GM18508 (cell line): ENCODE data around the gene ACTA2.

ENCODE experiments used
- ATAC-seq: cut with Tn5 transposase; IDR thresholded peaks from one replicate; pipeline ENCODE4 v1.9.1; 2021; ENCODE audit warnings: moderate number of reproducible peaks; ENCODE audit not compliant: insufficient read depth, unreplicated experiment

Gene ACTA2

DNA sequence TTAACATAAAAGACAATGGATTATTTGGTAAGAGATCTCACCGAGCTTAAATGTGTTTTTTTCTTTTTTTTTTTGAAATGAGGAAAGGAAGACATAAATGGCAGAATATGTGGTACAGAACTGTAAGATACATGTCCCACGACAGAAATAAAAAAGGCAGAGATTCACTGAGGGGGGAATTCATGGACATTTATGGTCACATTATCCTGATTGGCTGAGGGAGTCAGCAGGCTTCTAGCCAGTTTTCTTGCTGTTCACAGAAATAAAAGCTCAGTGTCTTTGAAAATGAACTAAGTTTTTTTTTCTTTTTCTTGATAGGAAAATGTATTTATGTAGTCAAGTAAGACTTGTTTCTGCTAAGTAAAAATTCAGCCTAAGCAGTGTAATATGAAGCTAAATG lies 29.8 kb upstream of the ACTA2 start:
- ATAC-seq = no peak

DNA sequence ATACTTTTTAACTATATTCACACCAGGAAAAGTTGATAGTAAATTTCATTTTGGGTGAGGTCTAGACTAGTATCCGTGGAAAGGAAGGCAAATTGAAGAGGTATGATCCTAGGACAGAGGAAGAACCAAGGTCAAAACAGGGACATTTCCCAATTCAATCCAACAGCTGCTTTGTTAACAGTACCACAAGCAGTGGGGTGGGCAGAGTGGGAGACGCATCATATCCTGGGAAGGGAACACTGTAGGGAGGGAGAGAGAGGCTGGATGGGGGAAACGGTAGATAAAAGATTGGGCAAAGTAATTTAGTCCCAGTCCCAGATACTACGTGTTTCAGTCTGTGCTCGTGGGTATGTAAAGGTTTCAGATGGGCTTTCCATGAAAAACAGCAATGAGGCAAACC lies 28.9 kb upstream of the ACTA2 start:
- ATAC-seq = no peak

GRCh38 chr10:88980800-88981199 lies 28.2 kb upstream of the ACTA2 start:
- no peak for ATAC-seq

DNA sequence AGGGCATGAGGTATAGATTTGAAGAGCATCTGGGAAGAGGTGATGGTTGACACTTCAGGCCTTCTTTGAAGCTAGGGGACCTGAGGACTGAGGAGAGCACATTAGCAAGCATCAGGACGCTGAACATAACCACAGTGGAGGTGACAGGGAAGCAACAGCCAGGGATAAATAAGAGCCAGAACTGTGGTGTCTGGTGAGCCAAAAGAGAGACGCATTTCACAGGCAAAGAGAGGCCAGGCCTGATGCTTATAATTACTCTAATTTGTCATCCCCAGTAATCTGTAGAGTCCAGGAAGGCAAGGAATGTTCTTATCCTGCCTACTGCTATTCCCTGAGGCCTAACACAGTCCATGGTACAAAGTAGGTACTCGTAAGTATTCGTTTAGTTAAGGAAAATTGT lies 27.7 kb upstream of the ACTA2 start:
- ATAC-seq = no peak

GRCh38 chr10:88979603-88980002 lies 27.0 kb upstream of the ACTA2 start:
- no peak for ATAC-seq

DNA sequence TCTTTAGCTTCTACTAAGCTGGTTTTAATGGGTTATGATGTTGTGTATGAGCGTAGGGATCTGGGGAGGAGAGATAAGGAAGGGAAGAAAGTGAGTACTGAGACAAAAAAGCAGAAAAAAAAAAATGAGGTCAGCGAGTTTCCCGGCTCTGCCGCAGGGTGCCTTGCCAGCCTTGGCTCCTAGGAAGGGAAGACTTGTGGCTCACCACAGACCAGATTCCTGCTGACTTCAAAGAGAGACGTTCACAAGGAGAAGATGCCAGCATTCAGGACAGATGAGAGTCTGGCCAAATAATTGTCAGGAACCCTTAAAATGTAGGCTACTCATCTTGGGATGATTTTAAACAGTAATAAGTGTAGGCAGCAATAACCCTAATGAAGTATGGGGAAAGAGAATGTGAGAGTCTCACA lies 26.6 kb upstream of the ACTA2 start:
- ATAC-seq = no peak

DNA sequence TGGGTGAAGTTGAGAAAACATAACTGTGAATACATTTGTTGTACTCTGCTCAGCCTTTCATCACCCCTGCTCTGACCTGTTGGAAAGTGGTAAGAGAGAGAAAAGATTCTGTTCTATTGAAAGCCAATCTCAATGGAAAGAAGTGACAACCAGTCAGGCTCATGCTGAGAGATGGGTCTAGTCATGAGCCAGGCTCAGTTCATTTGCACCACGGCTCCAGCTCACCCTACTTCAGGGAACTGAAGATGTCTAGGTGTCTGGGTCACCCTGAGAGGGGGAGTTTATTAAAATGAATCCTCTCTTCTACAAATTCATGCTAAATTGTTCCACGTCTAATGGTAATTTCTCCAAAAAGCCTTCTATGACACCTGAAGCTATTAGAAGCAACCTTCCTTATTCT lies 25.9 kb upstream of the ACTA2 start:
- no peak for ATAC-seq

- ATAC-seq = no peak
Observed at GRCh38 chr10:88975377-88975720, 22.8 kb upstream of the ACTA2 start.

DNA sequence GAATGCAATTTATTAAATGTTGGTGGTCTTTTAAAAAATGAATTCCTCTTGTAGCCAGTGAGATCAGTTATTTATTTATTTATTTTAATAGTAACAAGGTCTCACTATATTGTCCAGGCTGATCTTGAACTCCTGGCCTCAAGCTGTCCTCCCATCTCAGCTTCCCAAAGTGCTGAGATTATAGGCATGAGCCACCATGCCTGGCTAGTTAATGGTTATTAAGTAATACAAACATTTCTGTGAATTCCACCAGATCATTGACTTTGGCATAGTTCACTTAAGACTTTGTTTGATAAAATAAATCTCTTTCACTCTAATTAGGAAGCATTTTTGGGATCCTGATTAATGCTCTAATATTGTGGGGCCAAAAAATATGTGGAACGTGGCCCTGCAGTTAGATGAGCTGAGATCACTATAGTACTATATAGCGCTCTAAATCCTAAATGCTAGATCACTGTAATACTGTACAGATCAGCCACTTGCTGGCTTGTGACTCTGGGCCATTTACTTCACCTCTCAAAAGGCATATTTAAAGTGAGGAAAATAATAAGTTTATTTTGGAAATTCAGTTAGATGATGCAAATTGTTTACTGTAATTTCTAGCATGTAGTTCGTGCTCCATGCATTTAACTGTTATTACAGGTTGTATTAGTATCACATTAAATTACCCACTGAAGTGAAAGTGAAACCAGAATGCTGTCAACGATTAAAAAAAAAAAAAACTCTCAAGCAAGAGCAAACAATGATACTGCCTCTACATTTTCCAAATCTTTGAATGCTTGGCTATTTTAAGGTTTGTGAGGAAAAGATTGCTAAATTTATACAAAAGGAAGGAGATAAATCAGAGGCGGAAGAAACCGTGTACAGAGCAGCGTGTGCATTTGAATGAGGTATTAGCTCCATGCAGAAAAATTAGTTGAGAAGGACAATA lies 22.1 kb upstream of the ACTA2 start:
- ATAC-seq = no peak

- no peak for ATAC-seq
Observed at GRCh38 chr10:88974012-88974411, 21.4 kb upstream of the ACTA2 start.

GRCh38 chr10:88971221-88972061 lies 18.9 kb upstream of the ACTA2 start:
- no peak for ATAC-seq

GRCh38 chr10:88968391-88968790 lies 15.8 kb upstream of the ACTA2 start:
- no peak for ATAC-seq

DNA sequence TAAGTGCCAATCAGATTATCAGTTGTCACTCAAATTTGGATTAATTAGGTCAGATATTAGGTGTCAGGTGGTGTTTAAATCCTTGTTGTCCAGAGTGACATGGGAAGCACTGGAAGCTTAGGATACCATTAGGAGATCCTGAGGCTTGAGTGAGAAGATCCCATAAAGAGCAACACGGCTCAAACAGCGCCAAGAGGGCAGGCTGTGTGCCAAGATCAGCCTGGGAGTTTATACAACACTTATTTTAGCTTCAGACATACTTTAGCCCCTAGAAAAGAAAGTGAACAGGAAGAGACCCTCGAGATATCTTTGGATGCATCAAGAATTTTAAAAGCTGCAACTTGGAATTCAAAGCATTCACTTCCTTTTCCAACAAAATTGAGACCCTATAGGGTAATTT lies 14.2 kb upstream of the ACTA2 start:
- ATAC-seq = no peak

- no peak for ATAC-seq
Observed at GRCh38 chr10:88964869-88965415, 12.4 kb upstream of the ACTA2 start.

- no peak for ATAC-seq
Observed at GRCh38 chr10:88964360-88964759, 11.8 kb upstream of the ACTA2 start.

GRCh38 chr10:88963318-88963717 lies 10.7 kb upstream of the ACTA2 start:
- ATAC-seq = no peak

GRCh38 chr10:88962336-88962735 lies 9.8 kb upstream of the ACTA2 start:
- no peak for ATAC-seq

DNA sequence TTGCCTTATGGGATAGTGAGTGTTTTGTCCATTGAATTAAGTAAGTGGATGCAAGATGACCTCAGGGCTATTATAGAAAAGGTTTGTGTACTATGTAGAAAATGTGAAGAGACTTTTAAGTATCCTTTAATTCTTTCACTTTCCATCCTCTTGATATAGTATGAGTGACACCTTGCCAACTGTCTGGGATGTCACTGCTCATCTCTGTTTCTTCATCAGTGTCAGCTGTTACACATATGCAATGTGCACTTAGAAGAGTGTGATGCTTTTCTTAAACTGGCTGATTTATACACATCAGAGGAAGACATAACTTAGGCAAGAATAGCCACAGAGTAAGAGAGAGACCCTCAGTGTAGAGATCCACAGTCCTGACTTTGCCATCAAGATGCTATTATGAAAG lies 8.7 kb upstream of the ACTA2 start:
- ATAC-seq = no peak

- no peak for ATAC-seq
Observed at GRCh38 chr10:88960802-88961201, 8.2 kb upstream of the ACTA2 start.

GRCh38 chr10:88958721-88959120 lies 6.1 kb upstream of the ACTA2 start:
- ATAC-seq = no peak

DNA sequence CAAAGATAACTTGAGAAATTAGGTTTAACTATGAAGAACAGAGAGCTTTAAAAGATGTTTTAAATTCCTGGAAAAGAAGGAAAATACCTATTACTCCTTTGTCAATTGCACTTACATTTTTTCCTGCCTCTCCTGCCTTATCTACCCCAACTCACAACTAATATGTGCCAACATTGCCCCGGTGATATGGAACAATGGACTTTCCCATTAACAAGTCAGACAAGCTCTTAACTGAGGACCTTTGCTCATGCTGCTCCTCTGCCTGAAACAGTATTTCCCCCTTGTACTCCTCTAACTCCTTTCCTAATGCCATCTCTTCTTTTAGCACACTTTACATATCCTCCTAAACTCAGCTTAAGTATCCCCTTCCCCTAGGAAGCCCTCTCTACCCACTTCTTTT lies 4.8 kb upstream of the ACTA2 start:
- ATAC-seq = no peak
